Caco-2 (cell line): ENCODE results near the gene GALNTL6. TPM values are rescaled to one million over a fixed set of nuclear protein-coding genes. Genes with fewer than 3 reads are reported as not detected.

ENCODE experiments used
- BruUV-seq: library from RNA; stranded (reverse); fragments of 400-500 nt; replicated peaks from 2 replicates; lab custom pipeline; 2021; lab: Mats Ljungman, UMichigan
- CTCF ChIA-PET: fragments of 300-600 bp; sonication (Branson Sonifier 250); formaldehyde crosslinking; loops from one replicate; lab custom pipeline; 2022; ENCODE audit warnings: antibody characterized with exemption; lab: Charles Lee
- POLR2A ChIA-PET: fragments of 300-600 bp; sonication (Branson Sonifier 250); formaldehyde crosslinking; loops from one replicate; lab custom pipeline; 2022; ENCODE audit warnings: antibody characterized with exemption; lab: Charles Lee
- DNase-seq, 2 experiments: peaks; one replicate each; pipeline versions ENCODE4 v3.0.0 to v3.0.0-alpha.2; 2020 to 2022
- H3K27me3 ChIP-seq: replicated peaks from 2 replicates; pipeline ENCODE4 v1.6.0; 2011; ENCODE audit warnings: low read length; ENCODE audit not compliant: control insufficient read depth, insufficient read depth
- H3K36me3 ChIP-seq: 2 replicates; pipeline ENCODE4 v1.5.1; 2011; ENCODE audit warnings: low read length; ENCODE audit not compliant: control insufficient read depth, insufficient read depth
- H3K4me1 ChIP-seq: fragments of 250-450 bp; sonication (Bioruptor Pico); 2 replicates; pipeline ENCODE4 v1.5.1; 2020; ENCODE audit warnings: mild to moderate bottlenecking
- H3K4me3 ChIP-seq: 2 replicates; pipeline ENCODE4 v1.5.1; 2011; ENCODE audit warnings: low read depth, mild to moderate bottlenecking, control low read depth, low read length
- H3K9me3 ChIP-seq: fragments of 250-450 bp; sonication (Bioruptor Pico); 2 replicates; pipeline ENCODE4 v1.5.1; 2020; ENCODE audit warnings: mild to moderate bottlenecking, moderate library complexity
- H3K27ac Mint-ChIP-seq: one replicate; pipeline ENCODE4 v1.8.0; 2022; ENCODE audit warnings: mixed read lengths; ENCODE audit not compliant: unreplicated experiment
- H3K27me3 Mint-ChIP-seq: one replicate; pipeline ENCODE4 v1.8.0; 2022; ENCODE audit warnings: mixed read lengths; ENCODE audit not compliant: insufficient read depth, unreplicated experiment
- H3K36me3 Mint-ChIP-seq: one replicate; pipeline ENCODE4 v1.8.0; 2022; ENCODE audit warnings: mild to moderate bottlenecking, mixed read lengths; ENCODE audit not compliant: insufficient read depth, unreplicated experiment
- H3K4me1 Mint-ChIP-seq: one replicate; pipeline ENCODE4 v1.8.0; 2022; ENCODE audit warnings: low read depth, mixed read lengths; ENCODE audit not compliant: unreplicated experiment
- H3K4me3 Mint-ChIP-seq: one replicate; pipeline ENCODE4 v1.8.0; 2022; ENCODE audit warnings: mild to moderate bottlenecking, moderate library complexity, mixed read lengths; ENCODE audit not compliant: unreplicated experiment
- H3K9me3 Mint-ChIP-seq: one replicate; pipeline ENCODE4 v1.8.0; 2022; ENCODE audit warnings: mixed read lengths; ENCODE audit not compliant: unreplicated experiment
- CTCF ChIP-seq, 2 experiments: fragments of 200-600 bp in 1 of 2; IDR thresholded peaks; 1 replicate in 1 of 2; 2 replicates in 1 of 2; pipeline versions ENCODE4 v1.5.1 to v1.8.0; 2011 to 2022; ENCODE audit warnings: antibody characterized with exemption in 1 of 2, control low read depth in 1 of 2, inconsistent platforms in 1 of 2, low read depth in 1 of 2, low read length in 1 of 2, mild to moderate bottlenecking in 1 of 2, moderate library complexity in 1 of 2; ENCODE audit not compliant: insufficient read depth in 1 of 2, severe bottlenecking in 1 of 2, unreplicated experiment in 1 of 2
- intact Hi-C: fragments of 100-400 bp; cut with micrococcal nuclease; formaldehyde crosslinking; loops from one replicate; pipeline ENCODE4 v1.10.0; 2022; ENCODE audit not compliant: unreplicated experiment
- total RNA-seq: library from RNA; stranded (reverse); gene quantifications from 2 replicates; pipeline ENCODE4 v1.2.3, GENCODE V29; 2022

The GALNTL6 gene
- total RNA-seq, 1 experiment from 2014 or later = not detected

DNA sequence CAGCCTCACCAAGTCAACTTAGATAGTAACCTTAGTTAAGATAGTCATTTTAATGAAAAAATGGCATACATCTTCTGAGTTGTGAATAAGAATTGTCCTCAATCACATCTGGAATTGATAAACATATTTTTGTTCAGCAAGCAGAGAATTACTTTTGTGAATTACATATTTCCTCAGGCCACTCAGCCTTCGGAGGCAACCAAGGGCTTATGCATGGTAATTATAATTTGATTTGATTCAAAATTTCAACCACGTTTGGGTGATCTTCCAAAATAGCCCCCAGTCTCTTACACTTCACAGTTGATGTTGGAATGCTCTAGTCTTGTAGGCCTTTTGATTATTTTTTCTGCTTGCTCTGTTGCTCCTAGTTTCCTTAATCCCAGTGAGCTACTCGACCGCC lies 63.4 kb downstream of the GALNTL6 start:
- Mint-ChIP-seq H3K4me1 (peaks cover 7% of the 10 kb centered on the region), H3K4me3 (no peak overlapping the region), H3K9me3 (no peaks in the 10 kb centered on the region), H3K36me3 (no peaks in the 10 kb centered on the region), H3K27me3 (no peaks in the 10 kb centered on the region), H3K27ac (no peak overlapping the region)
- peaks cover 7% of the 10 kb centered on the region; the same call in 1 of the 2 replicates for H3K4me1 ChIP-seq
- H3K4me3 ChIP-seq = no peak overlapping the region
- BruUV-seq = no TSS peak
- H3K27me3 ChIP-seq = no peaks in the 10 kb centered on the region
- H3K36me3 ChIP-seq = no peaks in the 10 kb centered on the region
- H3K9me3 ChIP-seq = no peaks in the 10 kb centered on the region
- no peak for TF ChIP-seq CTCF (IDR thresholded peaks at IDR 0.05; ENCODE audit: insufficient read depth in 1 of 2, low read depth in 1 of 2, low read length in 1 of 2, severe bottlenecking in 1 of 2, unreplicated experiment in 1 of 2)
- ChIA-PET CTCF (no interaction called here), POLR2A (no interaction called here)
- intact Hi-C loops = no loop called here
- DNase-seq = no peak

GRCh38 chr4:171880136-171880535 lies 66.9 kb downstream of the GALNTL6 start:
- Mint-ChIP-seq H3K36me3 (no peaks in the 10 kb centered on the region), H3K27me3 (no peaks in the 10 kb centered on the region), H3K4me1 (peaks cover 7% of the 10 kb centered on the region), H3K4me3 (no peak overlapping the region), H3K9me3 (no peaks in the 10 kb centered on the region), H3K27ac (no peak overlapping the region)
- H3K4me3 ChIP-seq = no peak overlapping the region
- ChIA-PET POLR2A (no interaction called here), CTCF (no interaction called here)
- BruUV-seq = no TSS peak
- no peaks in the 10 kb centered on the region for H3K9me3 ChIP-seq
- intact Hi-C loops = no loop called here
- no peak for TF ChIP-seq CTCF (IDR thresholded peaks at IDR 0.05; ENCODE audit: insufficient read depth in 1 of 2, low read depth in 1 of 2, low read length in 1 of 2, severe bottlenecking in 1 of 2, unreplicated experiment in 1 of 2)
- no peak for DNase-seq
- no peaks in the 10 kb centered on the region for H3K36me3 ChIP-seq
- peaks cover 7% of the 10 kb centered on the region; the same call in 1 of the 2 replicates for H3K4me1 ChIP-seq
- H3K27me3 ChIP-seq = no peaks in the 10 kb centered on the region

- no peak for TF ChIP-seq CTCF (IDR thresholded peaks at IDR 0.05; ENCODE audit: insufficient read depth in 1 of 2, low read depth in 1 of 2, low read length in 1 of 2, severe bottlenecking in 1 of 2, unreplicated experiment in 1 of 2)
- no peaks in the 10 kb centered on the region for H3K4me1 ChIP-seq
- POLR2A ChIA-PET = no interaction called here
- H3K4me1 Mint-ChIP-seq = no peaks in the 10 kb centered on the region
- CTCF ChIA-PET = no interaction called here
- H3K4me3 Mint-ChIP-seq = no peak overlapping the region
- no peak overlapping the region for H3K4me3 ChIP-seq
- no TSS peak for BruUV-seq
- H3K9me3 ChIP-seq = no peaks in the 10 kb centered on the region
- no peaks in the 10 kb centered on the region for H3K36me3 Mint-ChIP-seq
- no peak for DNase-seq
- intact Hi-C loops = no loop called here
- H3K27me3 ChIP-seq = no peaks in the 10 kb centered on the region
- H3K9me3 Mint-ChIP-seq = no peaks in the 10 kb centered on the region
- no peaks in the 10 kb centered on the region for H3K36me3 ChIP-seq
- H3K27me3 Mint-ChIP-seq = no peaks in the 10 kb centered on the region
- no peak overlapping the region for H3K27ac Mint-ChIP-seq
Measured at GRCh38 chr4:171889681-171890080, 76.5 kb downstream of the GALNTL6 start.
